NCI-H1417 (cell line): ENCODE measurements around the gene PSMB9.
A peak's percentile ranks its signal among the peaks of the same experiment; 100 is the strongest.

Experiments used
- DNase-seq, 3 experiments: peaks; one replicate each; lab custom pipeline; 2025; lab: John Stamatoyannopoulos, UW

PSMB9 gene

DNA sequence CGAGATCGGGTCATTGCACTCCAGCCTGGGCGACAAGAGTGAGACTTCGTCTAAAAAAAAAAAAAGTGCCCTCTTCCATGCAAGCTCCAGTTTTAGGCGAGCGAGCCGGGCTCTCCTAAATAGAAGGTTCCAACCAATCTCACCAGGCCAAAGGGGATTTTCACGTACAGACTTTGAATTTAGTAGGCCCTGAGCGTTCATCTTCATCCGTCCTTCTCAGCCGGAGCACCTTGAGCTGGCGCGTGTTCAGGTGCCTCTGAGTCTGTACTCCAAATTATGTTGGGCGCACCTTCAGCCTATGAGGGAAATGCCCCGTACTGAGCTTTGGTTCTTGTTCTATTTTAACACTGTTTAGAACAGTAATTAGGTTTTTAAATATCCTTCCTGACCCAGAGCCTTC lies 14.6 kb upstream of the PSMB9 start:
- no peak for DNase-seq

DNA sequence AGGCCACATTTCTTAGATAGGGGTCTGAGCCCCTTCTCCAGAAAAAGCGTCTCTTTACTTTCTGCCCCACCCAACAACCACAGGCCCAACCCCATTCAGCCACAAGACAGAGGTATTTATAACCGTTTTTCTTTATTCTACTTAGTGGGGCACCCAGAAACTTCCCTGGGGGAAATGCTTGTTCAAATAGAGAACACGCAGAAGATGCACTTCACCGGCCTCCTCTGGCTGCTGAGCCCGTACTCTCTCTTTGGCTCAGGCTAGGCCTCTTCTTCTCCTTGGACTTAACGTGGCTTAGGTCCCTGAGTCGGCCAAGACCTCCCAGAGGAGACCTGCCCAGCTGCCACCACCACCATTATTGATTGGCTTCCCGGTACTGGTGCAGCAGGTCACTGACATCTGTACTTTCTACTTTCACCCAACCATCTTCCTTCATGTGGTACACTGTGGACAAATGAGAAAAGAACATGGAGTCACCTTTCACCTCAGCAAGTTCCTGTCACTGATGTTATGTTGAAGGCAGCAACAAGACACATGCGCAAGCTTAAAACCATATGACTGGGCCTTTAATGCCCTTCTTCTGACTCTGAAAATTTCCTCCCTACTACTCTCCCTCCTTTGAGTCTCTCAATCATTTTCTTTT lies 13.3 kb upstream of the PSMB9 start:
- DNase-seq: no peak

DNA sequence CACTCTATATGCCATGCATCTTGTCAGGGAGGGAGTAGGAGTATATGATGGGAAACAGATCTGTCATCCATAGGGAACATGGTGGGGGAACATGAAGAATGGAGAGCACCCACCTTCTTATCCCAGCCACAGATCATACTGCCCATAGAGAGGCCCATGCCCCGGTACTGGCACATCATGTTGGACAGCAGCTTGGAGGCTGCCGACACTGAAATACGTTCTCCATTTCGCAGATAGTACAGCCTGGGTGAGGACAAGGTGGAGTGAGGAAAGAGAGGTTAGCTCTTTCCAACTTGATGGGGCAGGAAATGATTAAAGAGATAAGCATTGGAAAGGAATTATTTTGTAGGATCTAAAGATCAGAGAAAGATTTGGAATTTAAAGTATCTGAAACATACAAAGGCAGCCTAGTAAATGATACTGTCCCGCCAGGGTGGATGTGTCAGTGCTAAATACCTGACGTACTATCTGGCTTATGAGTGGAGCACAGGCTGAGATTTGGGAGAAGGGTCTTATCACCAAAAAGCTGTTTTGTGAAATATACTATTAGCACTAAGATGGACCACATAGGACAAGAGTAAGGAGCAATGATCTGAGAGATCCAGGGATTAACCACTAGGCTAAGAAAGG lies 11.9 kb upstream of the PSMB9 start:
- no peak for DNase-seq

DNA sequence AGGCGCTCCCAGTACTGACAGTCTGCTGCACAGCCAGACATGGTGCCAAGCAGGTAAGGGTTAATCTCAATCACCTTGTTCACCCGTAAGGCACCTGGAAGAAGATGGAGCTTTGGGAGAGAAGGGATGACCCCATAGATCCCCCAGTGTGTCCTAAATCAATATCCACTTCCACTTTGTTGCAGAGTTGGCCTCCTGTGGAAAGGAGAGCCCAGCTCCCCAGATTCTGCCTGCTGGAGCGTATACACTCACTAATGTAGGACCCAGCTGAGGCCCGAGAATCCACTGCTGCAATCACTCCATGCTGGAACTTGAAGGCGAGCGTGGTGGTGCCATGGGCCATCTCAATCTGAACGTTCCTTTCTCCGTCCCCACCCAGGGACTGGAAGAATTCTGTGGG lies 11.3 kb upstream of the PSMB9 start:
- DNase-seq: no peak

DNA sequence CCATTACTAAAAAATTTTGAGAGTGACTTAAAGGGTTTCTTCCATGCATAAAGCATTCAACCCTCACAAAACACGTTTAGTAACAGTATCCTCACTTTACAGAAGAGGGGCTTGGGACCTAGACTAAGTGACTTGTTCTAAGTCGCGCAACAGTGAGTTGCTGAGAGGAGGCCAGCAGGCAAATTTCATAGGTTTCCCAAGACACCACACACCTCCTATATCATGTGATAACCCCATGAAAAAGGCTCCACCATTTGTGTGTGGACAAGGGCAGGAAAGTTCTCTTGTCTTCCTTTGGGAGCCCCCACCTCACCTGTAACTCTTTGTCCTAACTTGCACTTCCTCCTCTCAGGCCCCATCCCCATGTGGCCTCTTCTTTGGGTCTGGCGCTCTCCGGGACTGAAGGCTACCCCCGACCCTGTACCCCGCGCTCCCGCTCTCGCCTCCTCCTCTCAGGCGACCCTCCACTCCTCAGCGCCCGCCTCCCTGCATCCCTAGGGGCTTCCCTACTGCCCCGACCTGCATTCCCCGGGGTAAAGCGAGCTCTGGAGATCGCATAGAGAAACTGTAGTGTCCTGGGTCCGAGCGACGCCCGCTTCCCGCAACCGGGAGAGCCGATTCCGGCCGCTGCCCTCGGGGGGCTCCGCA lies 10.5 kb upstream of the PSMB9 start:
- DNase-seq: peak in 2 of 3 experiments; percentile 48 to 56

DNA sequence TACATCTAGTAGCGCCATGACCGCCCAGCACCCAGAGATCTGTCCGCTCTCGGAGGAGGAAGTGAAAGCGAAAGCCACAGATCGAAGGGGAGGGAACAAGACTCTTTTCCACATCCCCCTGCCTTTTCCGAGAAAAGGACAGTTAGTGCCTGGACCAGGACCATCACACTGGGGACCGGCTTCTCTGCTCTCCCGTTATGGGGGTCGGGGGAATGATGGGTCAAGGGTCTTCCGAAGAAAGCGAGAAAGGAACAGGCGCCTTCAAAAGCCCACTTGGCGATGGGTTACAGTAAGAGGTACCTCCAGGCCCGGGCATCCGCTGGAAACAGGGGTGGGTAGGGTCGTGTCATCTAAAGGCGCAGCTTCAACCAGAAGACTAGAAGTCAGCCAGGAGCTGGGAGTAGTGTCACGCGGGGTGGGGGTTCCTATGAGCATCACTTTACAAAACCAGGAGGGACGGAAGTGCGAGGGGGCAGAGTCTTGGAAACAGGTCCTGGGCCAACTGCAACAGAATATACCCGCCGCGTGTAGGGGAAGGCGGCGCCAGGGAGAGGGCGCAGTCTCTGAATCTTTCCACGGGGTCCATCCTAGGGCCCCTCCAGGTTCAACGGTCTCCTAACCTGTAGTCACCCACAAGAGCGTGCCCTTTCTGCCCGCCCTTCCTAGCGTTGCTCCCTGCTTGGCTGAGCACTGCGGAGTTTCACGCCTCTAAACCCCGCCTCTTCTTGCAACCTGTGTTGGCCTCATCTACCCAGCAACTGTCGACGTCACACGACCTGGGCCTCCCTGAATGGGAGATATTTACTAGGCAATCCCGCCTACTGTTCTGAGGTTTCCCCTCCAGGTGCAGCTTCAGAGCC lies 9.8 kb upstream of the PSMB9 start, which contains the start of gene PSMB8:
PSMB8 (minus strand) TSS at position 69 of the 860 bp plus-strand sequence; CDS start at position 18, 51 bp downstream.
- DNase-seq: peak; percentile 95 to 98 (median 97)

DNA sequence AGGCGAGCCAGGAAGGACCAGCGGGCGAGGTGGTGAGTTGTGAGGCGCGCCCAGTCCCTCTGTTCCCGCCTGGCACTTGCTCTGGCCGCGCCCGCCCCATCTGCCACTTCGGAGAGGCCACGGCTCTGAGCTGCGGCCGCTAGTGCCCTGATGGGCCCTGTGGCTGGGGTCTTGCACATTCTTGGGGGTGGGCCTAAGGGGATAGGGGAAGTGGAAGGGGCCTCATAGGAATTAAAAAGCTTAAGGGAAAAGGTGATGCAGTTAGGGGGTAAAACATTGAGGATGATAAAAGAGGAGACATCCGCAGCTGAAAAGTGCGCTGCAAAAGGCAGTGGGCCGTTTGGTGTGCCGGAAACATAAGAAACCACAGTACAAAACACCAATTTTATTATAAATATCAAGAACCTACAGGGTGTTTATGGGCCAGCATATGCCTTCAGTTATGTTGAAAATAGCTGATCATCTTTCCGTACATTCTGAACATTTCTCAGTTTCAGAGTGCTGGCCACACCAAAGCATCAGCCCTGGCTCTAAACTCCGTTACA lies 9.1 kb upstream of the PSMB9 start:
- no peak for DNase-seq

DNA sequence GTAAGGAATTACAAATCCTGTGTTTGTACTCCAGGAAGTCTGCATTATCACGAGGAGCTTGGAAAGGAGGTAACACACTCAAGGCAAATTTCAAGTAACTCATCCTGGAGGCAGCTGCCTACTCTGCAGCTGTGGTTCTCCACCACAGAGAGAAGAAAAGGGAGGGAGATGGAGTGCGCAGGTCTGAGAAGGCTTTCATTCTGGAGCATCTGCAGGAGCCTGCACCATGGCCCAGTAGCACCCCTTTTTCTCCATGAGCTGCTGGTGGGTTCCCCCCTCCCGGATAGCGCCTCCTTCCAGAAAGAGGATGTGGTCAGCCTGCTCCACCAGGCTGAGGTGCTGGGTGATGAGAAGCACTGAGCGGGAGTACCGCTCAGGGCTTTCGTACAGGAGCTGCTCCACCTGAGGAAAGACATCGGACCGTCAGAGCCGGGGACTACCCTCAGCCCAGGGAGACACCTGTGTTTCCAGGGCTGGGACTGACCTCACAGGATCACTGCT lies 8.6 kb upstream of the PSMB9 start:
- no peak for DNase-seq

DNA sequence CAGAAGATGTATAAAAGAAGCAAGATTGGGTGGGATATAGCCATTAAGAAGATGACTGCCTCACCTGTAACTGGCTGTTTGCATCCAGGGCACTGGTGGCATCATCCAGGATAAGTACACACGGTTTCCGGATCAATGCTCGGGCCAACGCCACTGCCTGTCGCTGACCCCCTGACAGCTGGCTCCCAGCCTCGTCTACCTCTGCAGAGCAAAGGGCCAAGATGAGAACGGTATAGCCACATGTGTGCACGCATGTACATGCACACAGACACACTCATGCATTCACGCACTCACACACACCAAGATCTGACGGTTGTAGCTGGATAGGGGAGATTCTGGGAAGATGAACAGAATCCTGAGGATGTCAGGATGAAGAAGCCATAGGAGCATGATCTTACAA lies 7.0 kb upstream of the PSMB9 start:
- no peak for DNase-seq

DNA sequence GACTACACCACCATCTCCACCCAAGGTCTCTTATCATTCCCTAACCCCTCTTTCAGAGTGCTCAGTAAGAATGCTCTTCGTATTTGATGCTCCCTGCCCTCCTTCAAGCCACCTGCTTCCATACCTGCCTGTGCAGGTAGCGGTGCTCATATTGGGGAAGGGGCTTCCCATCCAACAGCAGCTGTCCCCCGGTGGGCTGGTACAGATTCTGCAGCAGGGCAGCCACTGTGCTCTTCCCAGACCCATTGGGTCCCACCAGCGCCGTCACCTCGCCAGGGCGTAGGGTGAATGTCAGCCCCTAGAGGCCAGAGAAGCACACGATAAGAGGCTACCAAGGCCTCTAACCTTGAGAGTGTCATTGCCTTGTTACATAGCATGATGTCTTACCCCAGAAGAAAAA lies 6.2 kb upstream of the PSMB9 start:
- no peak for DNase-seq

DNA sequence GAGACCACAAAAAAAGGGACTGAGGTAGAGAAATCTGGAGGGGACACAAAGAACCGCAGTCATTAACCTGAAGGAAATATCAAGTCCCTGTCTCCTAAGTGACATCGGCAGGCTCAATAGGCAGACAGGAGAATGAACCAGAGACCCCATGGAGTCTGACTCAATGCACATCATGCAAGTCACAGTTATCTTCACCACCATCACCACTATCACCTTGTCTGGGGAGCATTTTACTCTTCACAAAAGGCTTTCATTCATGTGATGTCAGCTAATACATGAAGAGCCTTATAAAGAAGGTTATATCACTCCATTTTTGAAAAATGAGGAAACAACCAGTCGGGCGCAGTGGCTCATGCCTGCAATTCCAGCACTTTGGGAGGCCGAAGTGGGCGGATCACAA lies 4.9 kb upstream of the PSMB9 start:
- DNase-seq: no peak

DNA sequence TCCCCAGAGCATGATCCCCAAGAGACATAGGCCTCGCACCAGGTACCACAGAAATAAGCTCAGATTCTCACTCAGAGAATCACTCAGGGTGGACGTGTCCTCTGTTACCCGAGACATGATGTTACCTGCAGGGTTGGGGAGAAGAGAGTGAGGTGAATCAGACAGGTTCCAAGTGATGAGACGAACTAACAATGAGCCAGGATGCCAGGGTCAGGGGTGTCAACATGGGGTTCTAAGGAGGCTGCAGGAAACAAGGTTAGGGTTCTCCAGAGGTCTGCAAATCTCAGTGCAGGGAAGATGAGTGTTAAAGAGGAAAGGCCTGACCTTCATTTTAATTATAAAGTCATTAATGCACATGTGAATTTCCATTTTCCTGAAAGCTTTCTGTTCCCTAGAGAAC lies 3.0 kb upstream of the PSMB9 start:
- DNase-seq: no peak

DNA sequence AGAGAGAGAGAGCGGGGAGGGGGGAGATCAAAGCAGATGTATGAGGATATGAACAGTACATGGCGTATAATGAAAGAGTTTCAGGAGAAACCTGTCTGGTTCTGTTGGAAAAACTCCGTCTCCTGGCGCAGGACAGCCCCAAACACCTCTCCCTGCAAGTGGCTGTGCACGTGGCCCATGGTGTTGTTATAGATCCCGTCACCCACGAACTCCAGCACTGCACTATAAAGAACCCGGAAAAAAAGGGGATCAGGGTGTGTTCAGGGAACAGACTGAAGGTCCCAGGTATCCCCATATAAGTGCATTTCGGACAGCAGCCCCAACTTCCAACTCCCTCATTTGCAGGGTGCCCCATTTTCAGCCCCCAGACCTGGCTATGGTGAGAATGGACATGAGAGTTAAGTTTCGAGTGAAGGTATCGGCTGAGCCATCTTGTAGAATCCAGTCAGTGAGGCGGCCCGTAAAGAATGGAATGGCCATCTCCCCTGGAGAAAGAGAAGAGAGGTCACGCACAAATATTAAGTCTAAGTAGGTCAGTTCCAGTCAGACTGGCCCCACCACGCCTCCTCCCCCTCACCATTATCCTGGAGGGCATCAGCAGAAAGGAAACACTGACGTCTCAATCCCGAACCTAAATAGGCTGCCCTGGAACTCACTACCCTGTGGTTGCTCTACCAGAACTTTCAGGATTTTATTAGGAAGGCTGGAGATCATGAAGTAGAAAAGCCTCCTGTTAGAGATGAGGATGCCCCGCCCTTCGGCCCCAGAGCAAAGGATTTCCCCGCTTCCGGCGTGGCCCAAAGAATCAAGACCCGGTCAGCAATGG lies 1.8 kb upstream of the PSMB9 start:
- no peak for DNase-seq

DNA sequence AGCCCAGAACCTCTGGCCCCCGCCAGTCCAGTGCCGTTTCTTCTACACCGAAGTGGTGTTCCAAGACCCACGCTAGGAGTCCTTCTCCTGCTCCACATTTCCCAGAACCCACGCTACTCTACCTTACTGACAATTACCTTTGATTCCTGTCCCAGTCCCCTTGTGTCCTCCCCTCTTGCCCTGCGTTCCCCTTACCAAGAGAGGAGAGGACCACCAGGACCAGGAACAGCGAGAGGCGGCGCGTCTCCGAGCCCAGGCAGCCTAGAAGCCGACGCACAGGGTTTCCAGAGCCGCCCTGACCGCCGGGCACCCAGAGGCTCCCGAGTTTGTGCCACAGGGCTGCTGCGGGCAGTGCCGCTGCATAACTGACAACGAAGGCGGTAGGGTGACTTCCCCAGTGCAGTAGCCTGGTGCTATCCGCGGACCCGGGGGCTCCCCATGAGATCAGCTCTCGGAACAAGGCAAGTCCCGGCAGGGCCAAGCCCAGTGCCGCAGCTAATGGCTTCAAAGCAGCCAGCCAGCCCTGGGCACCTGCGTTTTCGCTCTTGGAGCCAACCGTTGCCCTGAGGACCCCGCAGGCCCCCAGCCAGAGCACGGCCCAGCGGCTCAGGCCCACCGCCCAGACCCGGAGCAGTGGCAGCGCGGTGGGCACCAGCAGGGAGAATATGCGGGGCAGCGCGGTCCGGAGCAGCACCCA lies 1.0 kb upstream of the PSMB9 start:
- peak; percentile 32 to 58 (median 56) for DNase-seq

DNA sequence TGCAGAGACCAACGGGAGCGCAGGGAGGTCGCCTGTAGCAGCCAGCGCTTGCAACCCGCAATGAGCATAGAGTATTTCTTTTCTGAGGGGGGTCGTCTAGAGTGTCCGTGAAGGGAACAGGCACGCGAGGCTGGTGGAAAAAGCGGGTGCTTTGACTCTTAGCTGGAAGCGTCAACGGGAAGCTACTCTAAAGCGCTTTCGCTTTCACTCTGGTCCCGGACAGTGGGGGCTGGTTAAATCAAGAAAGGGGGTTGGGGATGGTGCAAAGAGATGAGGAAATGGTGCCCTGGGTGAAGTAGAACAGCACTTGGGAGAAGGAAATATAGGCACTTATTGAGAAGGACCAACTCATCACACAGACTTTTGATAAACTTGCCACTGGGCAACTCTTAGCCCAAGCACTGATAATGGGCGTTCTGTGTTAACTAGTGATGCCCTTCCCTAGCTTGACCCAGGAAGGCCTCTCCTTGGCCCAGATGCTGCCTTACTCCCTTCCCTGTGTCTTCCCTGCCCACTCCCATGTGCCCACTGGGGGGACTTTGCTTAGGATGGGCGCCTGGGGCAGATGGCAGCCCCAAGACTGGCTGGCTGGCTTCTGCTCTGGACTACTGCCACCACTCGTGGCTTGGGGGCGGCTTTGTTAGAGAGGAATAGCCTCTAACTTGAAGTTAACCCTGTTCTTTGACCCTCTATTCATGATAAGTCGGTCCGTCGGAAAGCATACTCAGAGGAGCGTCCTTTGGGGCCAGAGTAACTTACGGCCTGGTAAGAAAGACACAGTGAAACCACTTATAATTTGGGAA lies 585 bp downstream of the PSMB9 start:
- peak in 2 of 3 experiments; percentile 36 to 42 for DNase-seq

DNA sequence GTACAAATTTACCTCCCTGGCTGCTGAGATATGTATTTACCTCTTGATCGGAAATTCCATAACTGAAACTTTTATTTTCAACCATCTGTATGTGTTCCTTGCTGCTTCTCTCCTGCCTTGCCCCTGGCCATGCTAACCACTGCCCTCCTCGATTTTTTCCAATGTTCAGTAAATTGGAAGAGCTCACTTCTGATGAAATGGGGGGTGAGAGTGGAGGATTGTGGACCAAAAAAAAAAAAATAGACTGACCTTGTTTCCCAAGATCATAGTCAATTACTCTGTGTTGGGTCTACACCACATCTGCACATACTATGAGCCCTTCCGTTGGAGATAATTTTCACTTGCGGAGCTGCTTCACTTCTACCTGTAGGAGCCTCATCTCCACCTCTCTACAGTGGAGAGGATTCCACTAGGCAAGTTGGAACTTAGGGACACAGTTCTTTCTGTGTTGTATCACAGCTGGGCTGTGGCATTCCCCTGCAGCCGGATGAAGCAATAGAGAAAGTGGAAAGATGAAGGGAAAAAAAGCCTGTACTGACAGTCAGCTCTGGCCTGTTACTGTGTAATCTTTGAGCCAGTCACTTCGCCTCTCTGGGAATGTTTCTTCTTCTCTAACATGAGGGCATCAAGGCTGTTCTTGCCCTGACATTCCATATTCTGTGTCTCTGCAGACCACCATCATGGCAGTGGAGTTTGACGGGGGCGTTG lies 1.6 kb downstream of the PSMB9 start:
- no peak for DNase-seq

DNA sequence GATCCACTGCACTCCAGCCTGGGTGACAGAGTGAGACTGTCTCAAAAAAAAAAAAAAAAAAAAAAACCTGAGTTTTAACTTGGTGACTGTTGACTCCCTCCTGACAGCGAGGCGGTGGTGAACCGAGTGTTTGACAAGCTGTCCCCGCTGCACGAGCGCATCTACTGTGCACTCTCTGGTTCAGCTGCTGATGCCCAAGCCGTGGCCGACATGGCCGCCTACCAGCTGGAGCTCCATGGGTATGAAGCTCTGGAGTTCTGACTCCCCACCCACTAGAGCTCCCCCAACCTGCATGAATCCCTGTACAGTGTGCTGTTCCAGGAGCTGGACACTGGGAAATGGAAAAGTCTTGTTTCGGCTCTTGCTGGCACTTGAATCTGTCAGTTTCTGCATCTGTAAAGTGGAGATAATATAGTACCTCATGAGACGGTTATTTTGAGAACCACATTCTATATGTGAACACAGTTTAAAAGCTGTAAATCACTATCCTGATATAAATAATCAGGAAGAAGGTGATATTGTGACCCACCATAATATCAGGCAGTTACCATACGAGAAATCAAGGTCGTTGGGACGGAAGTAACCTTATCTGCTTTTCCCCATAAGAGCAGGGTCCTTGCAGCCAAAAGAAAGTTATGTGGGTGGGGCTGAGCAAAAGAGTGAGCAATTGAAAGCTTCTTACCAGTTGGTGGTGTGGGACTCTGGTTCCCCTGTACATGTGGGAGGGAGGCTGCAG lies 3.3 kb downstream of the PSMB9 start:
- no peak for DNase-seq

DNA sequence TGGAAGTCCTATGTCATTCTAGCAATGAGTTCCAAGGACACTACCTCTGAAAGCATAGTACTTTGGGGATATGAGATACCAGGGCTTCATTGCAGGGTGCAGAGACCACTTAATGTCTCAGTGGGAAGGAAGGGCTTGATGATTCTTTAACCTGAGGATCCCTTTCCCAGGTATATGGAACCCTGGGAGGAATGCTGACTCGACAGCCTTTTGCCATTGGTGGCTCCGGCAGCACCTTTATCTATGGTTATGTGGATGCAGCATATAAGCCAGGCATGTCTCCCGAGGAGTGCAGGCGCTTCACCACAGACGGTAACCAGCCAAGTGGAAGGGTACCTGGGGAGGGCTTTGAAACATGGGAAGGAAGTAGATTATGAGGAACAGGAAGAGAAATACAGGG lies 4.2 kb downstream of the PSMB9 start:
- no peak for DNase-seq
